Right hindlimb (tissue), 1 donor: ENCODE data around the gene SPAG7.

Experiments used
- DNase-seq: peaks from one replicate; pipeline ENCODE4 v3.0.0-alpha.2; 2018

SPAG7 gene

DNA sequence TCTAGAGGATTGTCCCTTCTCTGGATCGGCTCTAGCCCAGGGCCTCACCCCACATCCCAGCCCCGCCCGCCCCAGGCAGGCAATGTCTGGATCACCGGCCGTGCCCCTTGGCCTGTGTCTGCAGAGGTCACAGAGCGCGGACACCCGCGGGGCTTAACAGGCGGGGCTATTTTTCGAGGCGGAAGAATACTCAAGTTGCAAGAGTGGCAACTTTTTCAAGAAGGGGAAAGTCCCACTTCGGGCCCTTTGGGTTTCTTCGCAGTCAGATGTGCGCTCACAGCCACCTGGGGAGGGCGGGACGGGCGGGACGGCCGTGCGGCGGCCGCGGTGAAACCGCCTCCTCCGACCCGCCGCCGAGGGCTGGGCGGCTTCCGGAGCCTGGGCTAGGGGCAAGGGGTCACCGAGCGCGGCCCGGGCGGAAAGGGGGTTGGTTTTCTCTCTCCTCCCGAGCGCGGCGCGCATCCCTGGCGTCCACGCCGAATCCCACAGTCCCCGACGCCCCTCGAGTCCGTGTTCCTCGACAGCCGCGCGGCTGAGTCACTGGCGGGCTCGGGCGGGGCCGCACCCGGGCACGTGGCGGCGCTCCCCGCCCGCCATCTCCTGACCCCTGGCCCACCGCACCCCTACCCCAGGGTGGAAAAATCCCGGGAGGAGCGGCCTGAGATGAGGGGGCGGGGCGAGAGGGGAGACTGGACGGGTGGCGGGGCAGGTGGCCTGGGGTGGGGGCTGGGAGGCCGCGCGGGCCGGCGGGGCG is 18.1 kb downstream of the SPAG7 start:
- peak; percentile 78 for DNase-seq

DNA sequence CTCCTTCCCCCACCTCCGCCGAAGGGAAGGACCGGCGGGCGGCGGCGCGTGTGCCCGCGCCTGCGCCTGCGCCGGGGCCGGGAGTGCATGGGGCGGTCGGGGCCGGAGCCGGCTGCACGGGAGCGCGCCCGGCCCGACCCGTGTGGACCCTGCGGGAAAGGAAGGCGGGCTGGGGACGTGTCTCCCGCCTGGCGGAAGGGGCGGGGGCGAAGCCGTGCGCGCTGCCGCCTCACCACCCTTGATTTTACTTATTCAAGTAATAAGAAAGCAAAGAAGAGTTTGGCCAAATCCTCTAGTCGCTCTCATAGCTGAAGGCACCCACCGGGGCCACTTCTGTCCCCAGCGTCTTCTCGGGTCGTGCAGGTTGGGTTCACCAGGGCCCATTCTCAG is 18.7 kb downstream of the SPAG7 start:
- peak; percentile 94 for DNase-seq

DNA sequence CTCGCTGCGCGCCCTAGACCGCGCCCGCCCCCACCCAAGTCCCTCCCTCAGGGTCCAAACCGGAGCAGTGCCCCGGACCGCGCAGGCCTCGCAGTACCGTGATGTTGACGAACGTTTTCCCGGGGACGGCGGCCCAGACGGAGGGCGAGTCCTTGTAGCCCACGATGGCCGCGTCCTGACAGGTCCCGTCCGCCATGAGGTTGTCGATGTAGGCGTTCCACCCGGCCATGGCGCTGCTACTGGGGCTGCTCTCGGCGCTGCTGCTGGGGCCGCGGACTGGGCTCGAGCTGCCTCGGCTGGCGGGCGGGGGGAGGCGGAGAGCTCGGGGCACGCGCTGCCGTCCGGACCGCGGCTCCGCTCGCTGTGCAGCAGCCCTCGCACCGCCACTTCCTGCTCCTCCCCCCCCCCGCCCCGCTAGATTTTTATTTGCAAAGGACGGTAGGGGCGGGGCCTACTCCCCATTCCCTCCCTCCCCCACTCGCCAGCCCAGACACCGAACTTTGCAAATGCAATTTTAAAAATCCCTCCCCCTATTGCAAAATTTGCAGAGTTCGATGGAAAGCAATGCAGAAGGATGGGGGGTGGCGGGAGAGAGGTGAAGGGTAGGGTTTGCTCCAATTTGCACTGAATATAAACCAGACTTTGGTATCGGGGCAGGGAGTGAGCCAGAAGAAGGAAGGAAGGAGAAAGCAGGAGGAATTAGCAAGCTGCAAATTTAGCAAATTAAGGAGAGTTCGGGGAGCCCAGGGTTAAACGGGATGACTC is 19.3 kb downstream of the SPAG7 start, which contains the start of gene PFN1:
PFN1 (minus strand) TSS at position 365 of the 765 bp plus-strand sequence; CDS start at position 229, 136 bp downstream.
- peak; percentile 95 for DNase-seq

DNA sequence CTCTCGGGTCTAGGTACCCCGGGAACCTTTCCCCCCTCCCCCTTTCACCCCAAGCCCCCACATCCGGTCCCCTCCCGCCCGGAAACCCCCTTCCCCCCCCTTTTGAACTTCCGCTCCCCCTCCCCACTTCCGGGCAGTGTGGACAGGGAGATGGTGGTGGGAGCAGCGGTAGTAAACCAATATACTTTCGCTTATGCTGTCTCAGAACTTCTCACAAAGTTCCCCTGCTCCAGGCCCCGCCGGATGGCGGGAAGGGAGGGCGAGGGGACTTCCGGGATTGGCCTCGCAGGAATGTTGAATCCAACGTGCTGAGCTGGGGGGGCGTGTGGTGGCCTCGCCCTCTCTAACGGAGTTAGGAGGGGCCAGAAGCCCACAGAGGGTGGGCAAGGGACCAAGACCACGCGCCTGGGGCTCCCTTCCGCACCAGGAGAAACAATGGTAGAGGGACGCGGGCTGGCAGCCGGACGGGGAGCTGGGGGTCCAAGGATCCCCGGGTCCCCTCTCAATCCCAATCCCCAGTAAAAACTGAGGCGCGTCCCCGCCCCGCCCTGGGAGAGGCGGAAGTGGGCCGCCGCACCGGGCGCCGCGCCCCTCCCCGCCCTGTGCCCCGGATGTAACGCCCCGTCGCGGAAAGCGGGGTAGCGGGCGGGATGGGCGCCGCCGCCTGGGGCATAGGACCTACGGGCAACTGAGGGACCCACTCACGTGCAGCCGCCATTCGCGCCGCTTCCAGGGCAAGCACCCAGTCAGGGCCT is 20.0 kb downstream of the SPAG7 start:
- peak; percentile 81 for DNase-seq

DNA sequence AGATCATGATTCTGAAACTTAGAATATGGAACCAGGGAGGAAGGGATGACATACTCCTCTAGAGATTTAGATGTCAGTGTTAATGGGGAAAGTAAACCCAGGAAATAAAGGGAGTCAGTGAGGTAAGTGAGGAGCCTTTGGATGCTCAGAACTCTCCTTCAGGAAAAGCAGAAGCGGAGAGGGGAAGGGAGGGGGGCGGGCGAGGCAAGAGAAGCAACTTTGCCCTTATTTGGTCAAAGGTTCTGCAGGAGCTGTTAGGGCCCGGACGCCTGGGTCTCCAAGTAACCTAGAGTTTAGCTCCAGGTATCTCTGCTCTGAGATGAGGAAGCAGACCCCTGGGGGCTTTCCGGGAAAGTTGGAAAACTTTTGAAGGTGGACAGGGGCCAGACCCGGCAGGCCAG is 20.6 kb downstream of the SPAG7 start:
- peak; percentile 31 for DNase-seq

DNA sequence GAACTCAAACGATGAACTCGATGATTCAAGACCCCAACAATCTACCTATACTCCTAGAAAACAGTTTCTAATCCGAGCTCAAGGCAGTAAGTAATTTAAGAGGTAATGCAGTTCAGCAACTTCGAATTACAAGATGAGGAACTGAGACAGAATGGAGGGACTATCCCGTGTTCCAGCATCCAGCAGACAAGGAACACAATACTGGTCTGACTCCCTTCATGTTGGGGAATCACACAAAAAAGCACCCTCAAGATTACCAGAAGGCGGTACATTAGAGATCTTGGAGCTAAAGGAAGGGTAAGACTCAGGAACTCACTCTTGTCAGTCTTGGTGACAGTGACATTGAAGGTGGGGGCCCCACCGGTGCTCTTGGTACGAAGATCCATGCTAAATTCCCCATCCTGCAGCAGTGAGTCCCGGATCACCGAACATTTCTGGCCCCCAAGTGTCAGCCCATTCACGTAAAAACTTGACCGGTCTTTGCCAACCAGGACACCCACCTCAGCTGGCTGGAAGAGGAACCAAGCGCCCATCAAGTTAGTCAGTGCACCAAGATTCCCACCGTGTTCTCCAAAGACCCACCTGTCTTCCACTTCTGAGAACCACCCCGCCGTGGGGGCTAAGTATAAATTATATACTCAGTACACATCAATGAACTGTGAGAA is 21.2 kb downstream of the SPAG7 start:
- DNase-seq = no peak

DNA sequence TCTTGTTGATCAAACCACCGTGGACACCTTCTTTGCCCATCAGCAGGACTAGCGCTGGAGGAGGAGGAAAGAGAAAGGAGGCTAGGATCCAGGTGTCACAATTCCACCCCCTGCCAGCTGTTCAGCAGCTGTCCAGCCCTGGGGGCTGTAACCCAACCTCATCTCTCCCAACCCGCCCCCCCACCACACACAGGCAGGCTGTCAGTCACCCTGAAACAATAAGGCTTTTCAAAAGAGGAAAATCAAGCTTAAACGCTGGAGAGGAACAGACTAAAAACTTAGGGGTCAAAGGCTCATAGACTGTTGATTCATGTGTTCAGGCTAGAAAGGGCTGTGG is 21.7 kb downstream of the SPAG7 start:
- no peak for DNase-seq

DNA sequence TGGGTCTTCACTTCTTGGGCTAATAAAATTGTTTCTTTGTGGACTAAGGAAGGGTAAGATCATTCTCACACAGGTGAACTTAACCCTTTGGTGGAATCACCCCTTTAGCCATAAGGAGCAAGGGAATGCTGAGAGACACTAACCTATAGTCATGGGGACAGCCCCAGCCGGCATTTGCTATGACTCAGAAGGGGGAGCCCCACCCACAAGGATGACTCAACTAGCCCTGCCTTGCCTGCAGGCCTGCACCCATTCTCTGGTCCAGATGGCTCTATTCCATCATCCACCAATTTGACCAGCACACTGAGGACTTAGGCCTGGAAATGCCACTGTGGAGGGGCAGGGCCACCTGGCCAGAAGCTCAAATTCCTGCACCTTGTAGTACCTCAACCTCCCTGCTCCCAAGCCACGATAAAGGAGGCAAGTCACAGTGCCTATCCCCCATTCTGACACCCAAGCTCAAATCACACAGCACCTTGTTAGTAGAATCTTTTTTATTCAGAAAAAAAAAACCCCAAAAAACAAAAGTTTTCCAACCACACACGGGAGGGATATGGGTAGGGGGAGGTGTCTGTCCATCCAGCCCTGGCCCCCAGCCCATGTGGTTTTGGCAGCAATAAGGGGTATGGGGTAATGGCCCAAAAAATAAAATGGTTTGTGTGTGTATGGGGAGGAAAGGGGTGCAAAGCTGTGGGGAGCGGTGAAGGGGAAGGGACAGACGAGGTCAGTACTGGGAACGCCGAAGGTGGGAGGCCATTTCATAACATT is 22.3 kb downstream of the SPAG7 start:
- DNase-seq = peak; percentile 51

DNA sequence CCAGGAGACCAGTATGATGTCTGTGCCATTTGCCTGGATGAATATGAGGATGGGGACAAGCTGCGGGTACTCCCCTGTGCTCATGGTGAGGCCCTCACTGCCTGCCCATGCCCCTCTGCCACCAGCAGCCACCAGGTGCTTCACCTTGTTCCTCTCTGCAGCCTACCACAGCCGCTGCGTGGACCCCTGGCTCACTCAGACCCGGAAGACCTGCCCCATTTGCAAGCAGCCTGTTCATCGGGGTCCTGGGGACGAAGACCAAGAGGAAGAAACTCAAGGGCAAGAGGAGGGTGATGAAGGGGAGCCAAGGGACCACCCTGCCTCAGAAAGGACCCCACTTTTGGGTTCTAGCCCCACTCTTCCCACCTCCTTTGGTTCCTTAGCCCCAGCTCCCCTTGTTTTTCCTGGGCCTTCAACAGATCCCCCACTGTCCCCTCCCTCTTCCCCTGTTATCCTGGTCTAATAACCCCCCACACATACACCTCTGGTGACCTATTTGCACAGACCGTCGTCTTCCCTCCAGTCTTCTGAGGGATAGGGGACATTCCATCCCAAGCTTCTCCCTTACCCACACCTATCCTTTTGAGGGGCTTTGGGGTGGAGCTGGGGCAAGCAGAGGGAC is 23.0 kb downstream of the SPAG7 start:
- no peak for DNase-seq

DNA sequence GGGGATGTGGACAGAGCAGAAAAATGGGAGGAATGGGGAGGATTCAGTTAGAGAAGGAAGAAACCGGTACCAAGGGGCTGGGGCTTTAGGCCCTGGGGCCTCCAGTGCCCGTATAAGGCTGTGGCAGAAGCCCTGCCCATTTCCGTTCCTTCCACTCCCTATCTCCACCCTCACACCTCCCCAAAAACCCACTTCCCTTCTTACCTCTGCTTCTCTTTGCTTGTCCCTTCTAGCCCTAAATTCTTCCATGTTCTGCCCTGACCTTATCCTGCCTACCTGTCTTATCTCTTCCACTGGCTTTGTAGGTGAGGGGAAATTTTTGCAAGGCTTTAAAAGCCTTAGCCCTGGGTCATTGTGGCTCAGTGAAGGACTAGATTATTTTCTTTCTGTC is 23.5 kb downstream of the SPAG7 start:
- no peak for DNase-seq

DNA sequence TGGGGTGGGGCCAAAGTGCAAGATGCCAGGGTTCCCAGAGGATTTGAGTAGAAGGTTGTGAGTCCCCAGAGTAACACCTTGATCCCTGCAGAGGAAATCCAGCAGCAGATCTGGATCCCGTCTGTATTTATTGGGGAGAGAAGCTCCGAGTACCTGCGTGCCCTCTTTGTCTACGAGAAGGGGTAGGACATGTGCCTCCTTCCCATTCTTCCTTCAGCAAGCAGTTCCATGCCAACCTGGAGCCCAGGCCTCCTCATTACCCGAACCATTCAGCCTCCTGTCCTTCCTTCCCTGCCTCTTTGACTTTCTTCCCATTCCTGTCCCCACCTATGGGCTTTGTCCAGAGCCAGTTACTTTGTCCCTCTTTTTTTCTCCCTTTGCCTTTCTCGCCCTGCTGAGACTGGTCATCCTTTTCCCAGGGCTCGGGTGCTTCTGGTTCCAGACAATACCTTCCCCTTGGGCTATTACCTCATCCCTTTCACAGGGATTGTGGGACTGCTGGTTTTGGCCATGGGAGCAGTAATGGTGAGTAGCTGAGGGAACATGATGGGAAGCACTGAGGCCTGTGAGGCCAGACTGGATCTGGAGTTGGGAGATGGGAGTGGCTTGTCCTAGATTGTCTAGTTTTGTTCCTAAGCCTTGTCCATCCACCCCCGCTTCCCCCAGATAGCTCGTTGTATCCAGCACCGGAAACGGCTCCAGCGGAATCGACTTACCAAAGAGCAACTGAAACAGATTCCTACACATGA is 24.7 kb downstream of the SPAG7 start:
- DNase-seq = no peak

DNA sequence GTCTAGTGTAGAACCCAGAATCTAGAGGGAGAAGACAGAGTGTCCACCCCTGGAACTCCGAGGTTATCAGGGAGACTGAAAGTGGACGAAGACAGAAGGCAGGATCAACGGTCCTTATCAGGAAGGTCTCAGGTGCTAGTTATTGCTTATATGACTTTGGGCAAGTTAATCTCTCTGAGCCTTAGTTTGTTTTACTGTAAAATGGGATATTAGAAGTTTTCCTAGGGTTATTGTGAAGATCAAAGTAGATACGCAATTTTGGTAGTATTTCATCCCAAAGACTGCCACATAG is 26.4 kb downstream of the SPAG7 start:
- DNase-seq = no peak

DNA sequence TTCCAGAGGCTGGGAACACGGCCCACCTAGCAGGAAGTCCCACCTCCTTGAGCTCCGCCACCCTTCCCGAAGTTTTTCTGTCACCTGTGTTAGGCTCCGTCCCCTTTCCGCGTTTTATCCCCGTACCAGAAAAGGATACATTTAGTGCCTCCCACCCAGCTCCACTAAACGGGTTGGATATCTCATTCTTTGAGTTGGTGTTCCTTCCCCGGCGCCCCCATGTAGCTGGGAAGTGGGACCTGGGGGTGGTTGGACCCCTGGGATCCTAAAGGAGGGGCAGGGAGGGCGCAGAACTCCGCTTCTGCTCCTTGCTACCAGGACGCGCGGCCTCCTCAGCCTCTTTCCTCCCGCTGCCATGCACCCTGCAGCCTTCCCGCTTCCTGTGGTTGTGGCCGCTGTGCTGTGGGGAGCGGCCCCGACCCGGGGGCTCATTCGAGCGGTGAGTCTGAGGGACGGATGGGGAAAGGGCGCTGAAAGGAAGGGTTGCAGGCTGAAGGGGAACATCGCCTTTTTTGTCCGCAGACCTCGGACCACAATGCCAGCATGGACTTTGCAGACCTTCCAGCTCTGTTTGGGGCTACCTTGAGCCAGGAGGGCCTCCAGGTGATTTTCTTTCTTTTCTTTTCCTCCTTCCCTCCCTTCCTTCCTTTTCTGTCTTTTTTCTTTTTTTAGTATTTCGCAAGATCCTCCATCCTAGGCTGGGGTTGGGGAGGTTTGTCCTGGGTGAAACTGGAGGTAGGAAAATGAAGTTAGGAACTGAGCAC is 26.9 kb downstream of the SPAG7 start:
- no peak for DNase-seq

DNA sequence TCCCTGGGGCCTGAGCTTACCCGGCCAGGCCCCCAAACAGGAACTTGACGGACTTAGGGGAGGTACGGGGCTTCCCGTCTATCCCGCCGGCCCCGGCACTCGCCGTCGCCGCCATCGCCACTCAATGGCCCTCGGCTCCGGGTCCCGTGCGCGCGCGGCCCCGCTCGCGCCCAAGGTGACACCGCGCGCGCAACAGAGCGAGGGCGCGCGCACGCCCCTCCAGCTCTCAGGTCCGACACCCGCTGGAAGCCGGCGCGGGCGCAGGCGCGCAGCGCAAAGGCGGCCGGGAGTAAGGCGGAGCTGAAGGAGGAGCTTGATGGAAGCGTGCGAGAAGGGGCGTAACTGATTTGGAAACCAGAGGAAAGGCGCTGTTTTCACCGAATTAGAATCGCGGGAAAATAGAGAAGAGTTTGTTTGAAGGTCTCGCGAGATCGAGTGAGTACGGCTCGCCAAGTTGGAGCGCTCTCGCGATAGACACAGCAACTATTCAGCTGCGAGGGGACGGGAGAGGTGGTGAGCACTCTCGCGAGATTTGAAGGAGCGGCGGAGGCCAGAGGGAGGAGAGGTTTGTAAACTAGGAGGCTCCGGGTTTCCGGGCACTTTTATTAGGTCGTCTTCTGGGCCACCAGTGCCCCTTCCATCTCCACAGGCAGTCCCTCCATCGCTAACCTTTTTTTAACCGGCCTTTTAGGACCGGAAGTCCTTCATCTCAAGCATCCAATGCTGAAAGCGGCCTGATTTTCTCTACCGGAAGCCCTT is 27.6 kb downstream of the SPAG7 start, which contains the start of the genes RNF167 and SLC25A11:
RNF167 (plus strand) TSS at position 473 of the 759 bp plus-strand sequence. CDS start 642 bp downstream, outside the sequence.
SLC25A11 (minus strand) TSS at position 251 of the 759 bp plus-strand sequence; CDS start at position 115, 136 bp downstream.
- peak; percentile 98 for DNase-seq

DNA sequence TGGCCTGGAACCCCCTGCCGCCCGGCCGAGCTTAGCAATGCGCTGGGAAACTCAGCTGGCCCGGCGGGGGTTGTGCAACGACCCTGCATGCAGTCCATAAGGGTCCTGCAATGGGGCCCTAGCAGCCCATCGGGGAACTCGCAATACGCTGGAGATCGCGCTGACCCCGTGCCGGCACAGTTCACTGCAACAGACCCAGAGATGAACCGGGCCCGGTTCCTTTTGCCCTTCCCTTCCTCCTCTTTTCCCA is 28.1 kb downstream of the SPAG7 start:
- DNase-seq = peak; percentile 44

DNA sequence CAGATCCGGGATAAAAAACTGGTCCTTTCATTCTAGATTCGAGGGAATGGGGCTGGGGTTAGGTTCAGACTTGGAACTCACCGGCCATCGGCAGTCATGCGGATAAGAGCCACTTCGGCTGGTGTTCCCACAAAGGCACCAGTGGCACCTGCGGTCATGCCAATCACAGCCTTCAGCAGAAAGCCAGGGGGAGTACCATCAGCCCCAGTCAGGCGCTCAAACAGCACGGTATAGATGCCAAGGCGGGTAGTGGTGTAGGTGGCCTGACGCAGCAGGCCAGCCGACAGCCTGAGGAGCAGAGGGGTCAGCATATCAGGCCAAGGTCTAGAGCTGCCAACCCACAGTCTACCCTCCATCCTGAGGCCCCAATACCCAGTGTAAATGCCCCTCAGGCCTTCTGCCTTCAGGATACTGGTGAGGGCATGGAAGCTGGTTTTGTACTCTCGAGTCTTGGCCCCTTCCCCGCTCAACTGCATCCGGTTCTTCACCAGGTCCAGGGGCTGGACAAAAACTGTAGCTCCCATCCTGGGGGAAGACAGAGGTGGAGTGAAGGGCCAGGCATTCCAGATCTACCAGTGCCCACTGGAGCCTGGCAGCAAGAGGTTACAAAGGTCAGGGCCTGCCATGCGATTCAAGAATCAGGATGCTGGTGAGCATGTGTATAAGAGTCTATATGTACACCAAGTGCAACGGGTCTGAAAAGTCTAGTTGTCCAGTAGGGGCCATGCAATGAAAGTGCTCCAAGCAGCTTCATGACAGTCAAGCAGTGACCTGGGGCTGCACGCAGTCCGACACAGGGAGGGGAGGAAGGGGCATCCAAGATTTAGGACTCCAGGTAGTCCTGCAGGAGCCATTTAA is 28.7 kb downstream of the SPAG7 start:
- no peak for DNase-seq

DNA sequence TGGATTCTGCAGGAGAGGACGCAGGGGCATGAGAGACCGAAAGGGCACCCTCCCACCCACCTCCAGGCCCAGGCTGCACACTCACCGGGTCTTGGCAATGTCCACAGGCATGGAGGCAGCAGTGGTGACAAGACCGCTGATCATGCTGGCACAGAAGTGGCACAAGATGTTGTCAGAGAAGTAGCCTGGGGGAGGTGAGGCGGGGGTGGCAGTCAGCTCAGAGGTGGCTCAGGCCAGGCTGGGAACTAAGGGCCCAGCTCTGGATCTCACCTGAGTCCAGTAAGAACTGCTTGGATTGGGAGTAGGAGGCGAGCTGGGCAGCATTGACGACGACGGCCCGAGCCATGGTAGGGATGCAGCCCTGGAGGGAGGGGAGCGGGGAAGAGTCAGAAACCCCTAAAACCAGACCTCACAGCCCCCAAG is 29.5 kb downstream of the SPAG7 start:
- DNase-seq = no peak

DNA sequence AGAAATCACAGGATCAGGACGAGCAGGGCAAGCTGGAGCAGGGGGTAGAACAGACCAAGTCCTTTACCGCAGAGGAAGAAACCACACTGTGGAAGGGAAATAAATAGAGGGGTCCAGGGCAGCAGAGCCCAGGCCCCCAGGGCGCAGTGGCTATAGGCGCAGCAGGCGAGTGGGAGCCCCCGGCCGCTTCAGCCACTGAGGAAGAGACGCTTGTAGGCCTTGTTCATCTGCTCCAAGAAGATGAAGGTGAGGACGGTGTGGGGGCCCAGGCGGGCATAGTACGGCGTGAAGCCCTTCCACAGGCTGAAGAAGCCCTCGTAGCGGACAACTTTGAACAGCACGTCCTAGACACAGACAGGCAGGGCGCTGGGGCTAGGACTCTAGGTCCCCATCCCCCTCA is 30.1 kb downstream of the SPAG7 start:
- DNase-seq = no peak

DNA sequence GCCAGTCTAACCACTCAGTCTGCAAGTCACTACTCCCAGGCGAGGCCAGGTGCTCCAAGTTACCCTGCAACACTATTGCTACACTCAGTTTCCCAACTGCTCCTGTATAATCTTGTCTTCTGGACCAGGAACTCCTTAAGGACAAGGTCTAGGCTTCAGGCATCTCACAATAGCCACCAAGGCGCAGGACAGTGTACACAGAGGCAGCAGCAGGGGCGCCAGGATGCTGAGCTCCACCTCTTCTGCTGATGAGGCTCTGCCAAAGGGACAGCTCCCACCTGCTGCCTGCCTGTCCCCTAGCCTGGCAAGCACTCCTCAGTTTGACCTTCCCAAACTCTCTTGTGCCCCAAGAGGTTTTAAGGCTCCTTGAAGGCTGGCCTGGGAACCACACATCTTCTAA is 31.2 kb downstream of the SPAG7 start:
- DNase-seq = no peak
